GM21367 (cell line): ENCODE data around the gene TSC1.
"Not testable (repeated sequence)": the region's sequence is repeated elsewhere in the genome, so short reads cannot be mapped to it uniquely, and the experiment has no call there.

Experiments
- ATAC-seq: cut with Tn5 transposase; IDR thresholded peaks from one replicate; pipeline ENCODE4 v1.9.1; 2021; ENCODE audit not compliant: unreplicated experiment

Gene TSC1

GRCh38 chr9:132944294-132945185 lies at the start of gene TSC1:
Gene TSC1, minus strand, starts transcription at chr9:132944616. Its CDS starts 15,744 bp downstream, at chr9:132928872.
- ATAC-seq, result peak; percentile 58

- no peak for ATAC-seq
Observed at GRCh38 chr9:132993511-132993939, 49.1 kb upstream of the TSC1 start.

- ATAC-seq, result no peak
Observed at GRCh38 chr9:132991351-132992300, 47.2 kb upstream of the TSC1 start.

- no peak for ATAC-seq
Observed at GRCh38 chr9:132990781-132991180, 46.4 kb upstream of the TSC1 start.

DNA sequence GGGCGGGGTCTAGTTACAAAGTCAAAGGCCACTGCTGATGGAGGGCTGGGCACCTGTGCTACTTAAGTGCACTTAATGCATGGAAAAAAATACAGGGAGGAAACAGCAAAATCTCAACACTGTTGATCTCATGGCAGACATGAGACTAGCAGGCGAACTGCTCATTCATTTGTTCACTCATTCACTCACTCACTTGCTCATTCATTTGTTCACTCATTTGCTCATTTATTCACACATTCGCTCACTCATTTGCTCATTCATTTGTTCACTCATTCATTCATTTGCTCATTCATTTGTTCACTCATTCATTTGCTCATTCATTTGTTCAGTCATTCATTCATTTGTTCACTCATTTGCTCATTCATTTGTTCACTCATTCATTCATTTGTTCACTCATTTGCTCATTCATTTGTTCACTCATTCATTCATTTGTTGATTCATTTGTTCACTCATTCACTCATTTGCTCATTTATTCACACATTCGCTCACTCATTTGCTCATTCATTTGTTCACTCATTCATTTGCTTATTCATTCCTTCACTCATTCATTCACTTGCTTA lies 45.7 kb upstream of the TSC1 start:
- ATAC-seq, result not testable (repeated sequence)

DNA sequence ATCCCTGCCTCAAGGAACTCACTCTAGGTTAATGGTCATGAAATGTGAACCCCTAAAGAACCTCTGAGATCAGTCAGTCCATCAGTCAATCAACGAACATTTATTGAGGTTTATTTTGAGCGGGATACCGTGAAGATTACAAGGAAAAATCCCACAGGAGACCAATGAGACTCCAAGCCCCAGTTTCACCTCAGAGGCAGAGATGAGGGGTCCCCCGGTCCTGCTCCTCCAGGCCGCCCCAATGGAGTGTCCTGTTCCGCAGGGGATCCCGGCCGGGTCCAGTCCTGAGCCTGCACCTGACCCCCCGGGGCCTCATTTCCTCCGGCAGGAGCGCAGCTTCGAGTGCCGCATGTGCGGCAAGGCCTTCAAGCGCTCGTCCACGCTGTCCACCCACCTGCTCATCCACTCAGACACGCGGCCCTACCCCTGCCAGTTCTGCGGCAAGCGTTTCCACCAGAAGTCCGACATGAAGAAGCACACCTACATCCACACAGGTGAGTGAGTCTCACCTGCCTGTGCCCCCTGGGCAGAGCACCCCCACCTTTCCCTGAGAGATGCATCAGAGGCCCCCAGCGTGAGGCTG lies 45.1 kb upstream of the TSC1 start:
- ATAC-seq, result no peak

GRCh38 chr9:132989014-132989310 lies 44.5 kb upstream of the TSC1 start:
- ATAC-seq, result no peak

DNA sequence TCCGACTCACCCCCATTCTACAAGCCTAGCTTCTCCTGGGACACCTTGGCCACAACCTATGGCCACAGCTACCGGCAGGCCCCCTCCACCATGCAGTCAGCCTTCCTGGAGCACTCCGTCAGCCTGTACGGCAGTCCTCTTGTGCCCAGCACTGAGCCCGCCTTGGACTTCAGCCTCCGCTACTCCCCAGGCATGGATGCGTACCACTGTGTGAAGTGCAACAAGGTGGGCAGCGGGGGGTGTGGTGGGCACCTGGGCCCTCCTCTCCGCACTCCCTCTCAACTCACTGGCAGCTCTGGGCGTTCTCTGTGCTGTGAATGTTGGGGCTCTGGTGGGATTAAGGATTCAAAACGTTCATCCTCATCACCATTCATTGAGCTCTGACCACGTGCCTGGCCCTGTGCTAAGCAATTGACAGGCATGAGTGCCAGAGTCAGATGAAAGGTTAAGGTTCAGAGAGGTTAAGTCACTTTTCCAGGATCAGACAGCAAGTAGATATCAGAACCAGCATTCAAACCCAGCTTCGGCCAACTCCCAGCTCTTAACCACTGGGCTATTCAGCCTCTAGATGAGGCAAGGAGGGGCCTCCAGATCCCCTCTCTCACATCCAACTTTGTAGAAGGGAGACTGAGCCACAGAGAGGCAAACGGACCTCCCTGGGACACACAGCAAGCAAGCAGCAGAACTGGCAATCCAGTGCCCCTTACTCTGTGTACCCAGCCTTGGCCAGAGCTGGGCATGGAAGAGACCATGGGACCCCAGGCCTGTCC lies 44.0 kb upstream of the TSC1 start:
- ATAC-seq, result no peak

DNA sequence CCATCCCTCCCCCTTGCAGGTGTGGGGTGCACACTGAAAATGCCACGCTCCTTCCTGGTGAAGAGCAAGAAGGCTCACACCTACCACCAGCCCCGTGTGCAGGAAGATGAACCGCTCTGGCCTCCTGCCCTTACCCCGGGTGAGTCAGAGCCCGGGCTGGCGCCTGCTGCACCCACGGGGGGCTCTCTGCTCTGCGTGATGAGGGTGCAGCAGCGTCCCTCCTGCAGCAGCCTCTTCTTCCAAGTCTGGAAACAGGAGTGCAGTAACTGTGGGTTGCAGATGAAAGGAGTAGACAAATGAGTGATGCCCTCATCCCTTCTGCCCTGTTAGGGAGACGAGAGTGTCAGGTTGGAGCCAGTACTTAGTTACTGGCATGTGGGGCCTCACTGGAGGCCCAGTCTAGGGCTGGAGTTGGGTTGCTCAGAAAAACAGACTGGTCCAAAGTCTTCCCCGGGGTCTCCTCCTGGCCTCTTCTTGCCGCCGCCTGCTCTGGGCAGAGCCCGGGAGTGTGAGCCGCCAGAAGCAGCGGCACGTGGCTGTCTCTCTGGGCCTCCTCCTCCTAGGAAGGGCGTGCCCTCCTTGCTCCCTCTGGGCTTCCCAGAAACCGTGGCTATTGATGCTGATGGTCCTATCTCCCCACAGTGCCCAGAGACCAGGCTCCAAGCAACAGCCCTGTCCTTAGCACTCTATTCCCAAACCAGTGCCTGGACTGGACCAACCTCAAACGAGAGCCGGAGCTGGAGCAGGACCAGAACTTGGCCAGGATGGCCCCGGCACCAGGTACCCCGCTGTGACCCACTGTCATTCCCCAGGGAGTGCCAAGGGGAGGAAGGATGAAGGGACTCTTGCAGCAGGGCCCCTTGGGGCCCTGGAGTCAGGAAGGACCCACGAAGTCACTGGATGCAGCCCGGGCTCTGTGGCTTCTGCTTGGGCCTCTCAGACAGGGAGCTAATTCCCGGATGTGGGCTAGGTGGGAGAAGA lies 42.5 kb upstream of the TSC1 start:
- no peak for ATAC-seq

GRCh38 chr9:132986114-132986513 lies 41.7 kb upstream of the TSC1 start:
- ATAC-seq, result no peak

DNA sequence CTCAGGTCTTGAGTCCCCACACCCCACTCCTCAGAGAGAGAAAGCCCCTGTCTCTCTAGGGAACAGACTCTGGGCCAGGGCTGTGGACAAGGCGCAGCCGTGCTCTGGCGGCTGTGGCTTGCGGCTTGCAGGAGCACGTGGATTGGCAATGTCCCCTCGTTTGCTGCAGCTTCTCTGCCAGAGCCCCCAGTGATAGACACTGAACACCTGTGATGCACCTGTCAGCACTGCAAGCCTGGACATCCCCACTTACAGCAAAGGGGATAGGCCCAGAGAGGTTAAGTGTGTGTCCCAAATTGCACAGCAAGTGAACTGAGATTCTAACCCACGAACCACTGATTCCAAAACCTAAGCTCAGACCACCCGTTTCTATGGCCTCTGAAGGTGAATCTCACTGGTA lies 41.1 kb upstream of the TSC1 start:
- ATAC-seq, result no peak

GRCh38 chr9:132985071-132985350 lies 40.6 kb upstream of the TSC1 start:
- no peak for ATAC-seq

GRCh38 chr9:132984202-132985070 lies 40.0 kb upstream of the TSC1 start:
- ATAC-seq, result no peak

DNA sequence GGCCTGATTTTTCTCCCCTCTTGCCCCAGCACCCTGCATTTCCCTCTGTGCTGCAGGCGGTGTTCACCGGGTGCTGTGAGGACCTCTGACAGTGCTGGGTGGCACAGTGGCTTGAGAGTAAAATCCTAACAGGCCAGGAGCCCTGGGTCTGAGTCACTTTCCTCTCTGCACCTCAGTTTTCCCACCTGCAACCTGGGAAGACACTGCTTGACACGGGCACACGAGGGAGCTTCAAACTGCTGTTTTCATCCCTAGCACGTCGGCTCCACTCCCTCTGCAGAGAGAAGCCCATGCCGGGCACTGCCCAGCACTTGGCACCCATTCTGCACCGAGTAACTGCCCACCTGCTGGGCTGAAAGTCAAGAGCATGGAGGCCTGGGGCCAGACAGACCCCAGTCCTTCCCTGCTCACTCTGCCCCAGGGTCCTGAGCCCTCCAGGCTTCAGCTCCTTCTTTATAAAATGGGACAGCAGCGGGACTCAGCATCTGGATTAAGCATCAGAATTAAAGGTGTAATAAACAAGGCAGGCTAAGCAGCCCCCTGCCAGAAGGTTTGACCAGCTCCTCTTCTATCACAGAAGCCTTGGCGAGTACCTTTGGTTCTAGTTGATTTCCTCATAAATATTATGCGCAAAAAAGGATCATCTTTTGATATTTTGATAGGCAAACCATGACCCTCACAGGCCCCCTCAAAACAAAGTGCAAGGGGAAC lies 39.2 kb upstream of the TSC1 start:
- ATAC-seq, result no peak

GRCh38 chr9:132982458-132982857 lies 38.0 kb upstream of the TSC1 start:
- ATAC-seq, result no peak

GRCh38 chr9:132980157-132980556 lies 35.7 kb upstream of the TSC1 start:
- no peak for ATAC-seq

GRCh38 chr9:132978451-132979131 lies 34.2 kb upstream of the TSC1 start, which contains the start of gene GFI1B:
Gene GFI1B, plus strand, starts transcription at chr9:132978694. Its CDS starts 7,985 bp downstream, at chr9:132986679.
- no peak for ATAC-seq
